Measurements from ENCODE around the gene CD58.
"Not testable (repeated sequence)": the region's sequence is repeated elsewhere in the genome, so short reads cannot be mapped to it uniquely, and the experiment has no call there.

- TF ChIP-seq POLR2AphosphoS5, POLR2A, CTCF, EP300 (IDR thresholded peaks at IDR 0.05): not testable (repeated sequence)
Observed at GRCh38 chr1:116597388-116597787, 26.6 kb upstream of the CD58 start.
